Transverse colon (tissue), 4 donors: ENCODE data around the gene RSPRY1.

Experiments
- POLR2A ChIP-seq: fragments of 450-650 bp; IDR thresholded peaks from one replicate; pipeline ENCODE4 v1.6.1; 2016; ENCODE audit warnings: antibody characterized with exemption, mild to moderate bottlenecking, moderate library complexity
- POLR2AphosphoS5 ChIP-seq, 3 donors: sonication (generic); formaldehyde crosslinking; IDR thresholded peaks; one replicate each; pipeline ENCODE4 v1.6.1; 2016; ENCODE audit warnings: antibody characterized with exemption in 3 of 3
- TF ChIP-seq, protein P1 (sequence below), 5 experiments: fragments of 200-600 bp in 3 of 5; fragments of 450-650 bp in 2 of 5; sonication (generic) in 3 of 5; IDR thresholded peaks; 1 replicate in 2 of 5; 2 replicates in 3 of 5; pipeline ENCODE4 v1.5.1; 2016 to 2017; ENCODE audit warnings: antibody characterized with exemption in 5 of 5, inconsistent platforms in 3 of 5, mild to moderate bottlenecking in 2 of 5, moderate library complexity in 1 of 5

DNA sequence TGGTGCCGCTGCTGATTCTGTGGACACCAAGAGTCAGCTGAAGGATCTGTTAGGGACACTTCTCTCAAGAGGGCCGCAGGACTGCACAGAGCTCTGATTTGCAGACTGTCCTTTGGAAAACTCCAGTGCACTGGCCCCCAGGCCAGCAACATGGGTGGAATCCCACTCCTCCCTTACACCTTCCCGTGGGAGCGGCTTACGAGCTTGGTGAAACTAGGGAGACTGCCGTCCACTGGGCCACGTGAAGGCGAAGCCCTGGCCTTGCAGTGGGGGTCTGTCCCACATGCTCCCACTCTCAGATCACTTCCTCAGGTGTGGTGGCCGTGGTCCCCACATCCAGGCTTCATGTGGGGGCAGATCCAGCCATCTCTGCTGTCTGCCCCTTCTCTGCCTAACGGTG lies 36.7 kb upstream of the RSPRY1 start:
- no peak for TF ChIP-seq POLR2AphosphoS5 (IDR thresholded peaks at IDR 0.05)
- TF ChIP-seq, protein P1, sequence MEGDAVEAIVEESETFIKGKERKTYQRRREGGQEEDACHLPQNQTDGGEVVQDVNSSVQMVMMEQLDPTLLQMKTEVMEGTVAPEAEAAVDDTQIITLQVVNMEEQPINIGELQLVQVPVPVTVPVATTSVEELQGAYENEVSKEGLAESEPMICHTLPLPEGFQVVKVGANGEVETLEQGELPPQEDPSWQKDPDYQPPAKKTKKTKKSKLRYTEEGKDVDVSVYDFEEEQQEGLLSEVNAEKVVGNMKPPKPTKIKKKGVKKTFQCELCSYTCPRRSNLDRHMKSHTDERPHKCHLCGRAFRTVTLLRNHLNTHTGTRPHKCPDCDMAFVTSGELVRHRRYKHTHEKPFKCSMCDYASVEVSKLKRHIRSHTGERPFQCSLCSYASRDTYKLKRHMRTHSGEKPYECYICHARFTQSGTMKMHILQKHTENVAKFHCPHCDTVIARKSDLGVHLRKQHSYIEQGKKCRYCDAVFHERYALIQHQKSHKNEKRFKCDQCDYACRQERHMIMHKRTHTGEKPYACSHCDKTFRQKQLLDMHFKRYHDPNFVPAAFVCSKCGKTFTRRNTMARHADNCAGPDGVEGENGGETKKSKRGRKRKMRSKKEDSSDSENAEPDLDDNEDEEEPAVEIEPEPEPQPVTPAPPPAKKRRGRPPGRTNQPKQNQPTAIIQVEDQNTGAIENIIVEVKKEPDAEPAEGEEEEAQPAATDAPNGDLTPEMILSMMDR (IDR thresholded peaks at IDR 0.05): no peak
- no peak for TF ChIP-seq POLR2A
